ENCODE data around the gene AHCTF1.

AHCTF1 gene

DNA sequence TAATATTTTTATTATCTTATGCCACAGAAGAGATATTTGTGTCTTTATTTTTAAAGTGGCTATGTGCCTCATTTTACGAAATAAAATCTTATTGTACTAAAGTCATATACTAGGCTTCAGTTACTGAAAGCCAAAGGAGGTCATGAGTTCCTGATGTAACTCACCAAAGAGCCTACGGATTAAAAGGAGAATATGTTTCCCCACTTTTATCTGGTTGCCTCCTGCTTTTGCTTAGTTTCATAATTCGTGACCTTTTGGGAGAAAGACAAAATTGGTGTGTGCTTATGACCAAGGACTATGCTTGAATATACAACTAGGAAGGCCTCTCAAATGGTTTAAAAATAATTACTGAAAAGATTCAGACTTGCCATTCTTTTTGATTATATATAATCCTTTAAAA lies 18.2 kb upstream of the AHCTF1 start:
- intact Hi-C loops (cut with DNase I; ENCODE audit: low total_unique reads) = no loop called here
- H3K27me3 ChIP-seq = no peaks in the 10 kb centered on the region
- H3K4me1 ChIP-seq = peaks cover 0 to 54% (median 12%) of the 10 kb centered on the region in 4 donors
- no peaks in the 10 kb centered on the region for H3K9me3 ChIP-seq
- H3K36me3 ChIP-seq = no peaks in the 10 kb centered on the region
- TF ChIP-seq, protein P1, sequence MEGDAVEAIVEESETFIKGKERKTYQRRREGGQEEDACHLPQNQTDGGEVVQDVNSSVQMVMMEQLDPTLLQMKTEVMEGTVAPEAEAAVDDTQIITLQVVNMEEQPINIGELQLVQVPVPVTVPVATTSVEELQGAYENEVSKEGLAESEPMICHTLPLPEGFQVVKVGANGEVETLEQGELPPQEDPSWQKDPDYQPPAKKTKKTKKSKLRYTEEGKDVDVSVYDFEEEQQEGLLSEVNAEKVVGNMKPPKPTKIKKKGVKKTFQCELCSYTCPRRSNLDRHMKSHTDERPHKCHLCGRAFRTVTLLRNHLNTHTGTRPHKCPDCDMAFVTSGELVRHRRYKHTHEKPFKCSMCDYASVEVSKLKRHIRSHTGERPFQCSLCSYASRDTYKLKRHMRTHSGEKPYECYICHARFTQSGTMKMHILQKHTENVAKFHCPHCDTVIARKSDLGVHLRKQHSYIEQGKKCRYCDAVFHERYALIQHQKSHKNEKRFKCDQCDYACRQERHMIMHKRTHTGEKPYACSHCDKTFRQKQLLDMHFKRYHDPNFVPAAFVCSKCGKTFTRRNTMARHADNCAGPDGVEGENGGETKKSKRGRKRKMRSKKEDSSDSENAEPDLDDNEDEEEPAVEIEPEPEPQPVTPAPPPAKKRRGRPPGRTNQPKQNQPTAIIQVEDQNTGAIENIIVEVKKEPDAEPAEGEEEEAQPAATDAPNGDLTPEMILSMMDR (IDR thresholded peaks at IDR 0.05) = no peak
- H3K4me3 ChIP-seq = no peak overlapping the region
- no peak for DNase-seq
- H3K27ac ChIP-seq = peak overlapping the region in 1 of 2 donors; percentile 77

DNA sequence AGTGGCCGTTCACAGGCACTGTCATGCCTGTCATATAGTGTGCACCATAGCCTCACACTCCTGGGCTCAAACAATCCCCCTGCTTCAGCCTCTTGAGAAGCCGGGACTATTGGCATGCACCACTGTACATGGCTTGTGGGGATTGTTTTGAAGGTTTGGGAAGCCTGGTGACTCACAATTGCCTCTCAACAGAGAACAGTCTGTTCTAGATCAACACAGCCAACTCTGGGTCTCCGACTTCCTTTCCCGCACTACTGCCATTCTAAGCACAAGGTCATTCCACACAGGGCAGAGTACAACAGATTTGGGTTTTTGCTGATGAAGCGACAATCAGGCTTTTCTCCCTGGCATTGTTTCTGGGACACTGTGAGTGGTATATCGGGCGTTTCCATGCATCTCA lies 15.5 kb upstream of the AHCTF1 start:
- no peak overlapping the region for H3K4me3 ChIP-seq
- peak; percentile 88 to 91 for DNase-seq
- H3K27me3 ChIP-seq = no peaks in the 10 kb centered on the region
- no peaks in the 10 kb centered on the region for H3K36me3 ChIP-seq
- H3K4me1 ChIP-seq = peaks cover 0 to 36% (median 8%) of the 10 kb centered on the region in 4 donors
- H3K9me3 ChIP-seq = no peaks in the 10 kb centered on the region
- peak overlapping the region; percentile 73 to 77 for H3K27ac ChIP-seq
- TF ChIP-seq, protein P1 (IDR thresholded peaks at IDR 0.05) = no peak
- intact Hi-C loops (cut with DNase I; ENCODE audit: low total_unique reads) = no loop called here

DNA sequence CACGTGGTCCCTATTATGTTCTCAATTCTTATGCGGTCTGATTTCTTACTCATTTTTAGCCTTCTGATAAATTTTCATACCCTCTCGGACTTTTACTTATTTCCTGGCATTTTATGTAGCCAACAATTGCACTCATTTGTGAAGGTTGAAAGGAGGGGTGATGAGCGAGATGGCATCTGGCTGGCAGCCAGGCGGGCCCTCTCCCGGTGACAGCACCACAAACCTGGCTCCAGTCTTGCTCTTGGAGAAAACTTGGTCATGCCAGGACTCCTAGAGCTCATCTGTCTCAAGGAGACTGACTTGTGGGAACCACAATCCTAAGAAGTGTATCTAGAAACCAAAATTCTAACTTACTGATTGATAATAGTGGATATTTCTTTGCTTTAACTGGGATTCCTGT lies 14.6 kb upstream of the AHCTF1 start:
- Histone ChIP-seq H3K27me3 (no peaks in the 10 kb centered on the region), H3K27ac (peak overlapping the region; percentile 73 to 77), H3K9me3 (no peaks in the 10 kb centered on the region), H3K4me3 (no peak overlapping the region), H3K4me1 (peaks cover 0 to 36% (median 8%) of the 10 kb centered on the region in 4 donors), H3K36me3 (no peaks in the 10 kb centered on the region)
- intact Hi-C loops (cut with DNase I; ENCODE audit: low total_unique reads) = no loop called here
- no peak for DNase-seq
- TF ChIP-seq, protein P1 (IDR thresholded peaks at IDR 0.05) = no peak

DNA sequence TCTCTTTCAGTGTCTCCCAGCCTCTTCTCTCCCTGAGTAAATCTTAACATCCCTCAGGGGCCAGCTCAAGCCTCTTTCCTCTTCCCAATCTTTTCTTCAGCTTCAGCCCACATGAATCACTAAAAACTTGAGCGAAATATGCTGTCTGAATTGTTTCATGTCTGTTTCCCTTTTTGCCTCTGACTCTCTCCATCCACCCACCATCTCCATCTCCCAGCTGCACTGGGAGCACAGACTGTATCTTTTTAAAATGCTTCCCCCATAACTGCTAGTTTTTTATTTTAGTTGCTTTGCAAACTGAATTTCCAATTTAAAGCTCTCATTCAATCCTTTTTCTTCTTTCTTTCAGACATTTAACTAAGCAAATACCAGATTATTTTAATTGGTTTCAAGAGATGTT lies 3.0 kb upstream of the AHCTF1 start:
- intact Hi-C loops (cut with DNase I; ENCODE audit: low total_unique reads) = loop anchor here (10.0 kb wide), 2 partner anchors 170 to 270 kb away; partner anchors contain the start of gene ZNF669
- no peak overlapping the region for H3K27ac ChIP-seq

DNA sequence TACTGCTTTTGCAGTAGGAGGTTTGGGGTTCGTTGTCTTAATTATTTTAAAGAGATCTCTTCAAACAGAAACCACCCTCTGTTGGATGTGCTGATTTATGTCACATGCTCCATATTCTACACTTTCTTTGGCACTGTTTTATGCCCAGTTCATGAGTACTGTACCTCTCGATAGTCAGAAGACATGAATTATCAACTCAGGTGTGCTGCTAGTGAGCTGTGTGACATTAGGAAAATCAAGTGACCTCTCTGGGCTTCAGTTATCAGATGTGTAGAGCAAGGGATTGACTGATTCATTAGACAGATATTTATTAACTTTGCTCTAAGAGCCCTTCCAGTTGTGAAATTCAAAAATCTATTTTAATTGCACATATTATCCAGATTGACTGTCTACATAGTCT lies 2.1 kb upstream of the AHCTF1 start:
- Histone ChIP-seq H3K4me1 (peaks cover 0 to 23% (median 16%) of the 10 kb centered on the region in 4 donors), H3K36me3 (peaks cover 0 to 4% (median 0%) of the 10 kb centered on the region in 3 donors), H3K27me3 (no peaks in the 10 kb centered on the region), H3K9me3 (no peaks in the 10 kb centered on the region), H3K27ac (no peak overlapping the region), H3K4me3 (no peak overlapping the region)
- TF ChIP-seq, protein P1 (IDR thresholded peaks at IDR 0.05) = no peak
- intact Hi-C loops (cut with DNase I; ENCODE audit: low total_unique reads) = loop anchor here (10.0 kb wide), 2 partner anchors 171 to 271 kb away; partner anchors contain the start of gene ZNF669
- DNase-seq = no peak

More for the DNA sequence above, 3.0 kb upstream of the AHCTF1 start:
- no peak overlapping the region for H3K4me3 ChIP-seq
- no peaks in the 10 kb centered on the region for H3K36me3 ChIP-seq
- no peaks in the 10 kb centered on the region for H3K9me3 ChIP-seq
- H3K27me3 ChIP-seq = no peaks in the 10 kb centered on the region
- DNase-seq = no peak
- peaks cover 0 to 14% (median 8%) of the 10 kb centered on the region in 4 donors for H3K4me1 ChIP-seq
- TF ChIP-seq, protein P1 (IDR thresholded peaks at IDR 0.05) = no peak

DNA sequence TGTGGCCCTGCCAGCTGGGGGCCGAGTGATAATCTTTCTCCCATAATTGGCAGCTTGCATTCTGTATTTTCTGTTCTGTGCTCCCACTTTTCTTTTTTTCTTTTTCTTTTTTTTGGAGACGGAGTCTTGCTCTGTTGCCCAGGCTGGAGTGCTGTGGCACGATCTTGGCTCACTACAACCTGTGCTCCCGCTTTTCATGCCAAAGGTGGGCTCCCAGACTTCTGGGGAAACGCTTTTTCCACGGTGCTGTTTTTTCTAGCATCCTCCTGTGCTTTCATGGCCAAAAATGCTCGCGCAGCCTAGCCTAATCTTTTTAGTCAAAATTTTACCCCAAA lies 585 bp upstream of the AHCTF1 start:
- no peak for DNase-seq
- TF ChIP-seq, protein P1 (IDR thresholded peaks at IDR 0.05) = no peak
- H3K27ac ChIP-seq = peak overlapping the region; percentile 95 to 98
- H3K4me3 ChIP-seq = peak overlapping the region; percentile 95 to 99
- H3K9me3 ChIP-seq = no peaks in the 10 kb centered on the region
- H3K4me1 ChIP-seq = peaks cover 0 to 38% (median 18%) of the 10 kb centered on the region in 4 donors
- H3K27me3 ChIP-seq = no peaks in the 10 kb centered on the region
- H3K36me3 ChIP-seq = peaks cover 0 to 9% (median 0%) of the 10 kb centered on the region in 3 donors
- intact Hi-C loops (cut with DNase I; ENCODE audit: low total_unique reads) = loop anchor here (10.0 kb wide), 2 partner anchors 172 to 272 kb away; partner anchors contain the start of gene ZNF669

Measured in tibial artery (tissue), 4 donors.